Mesothelial cell of epicardium (in vitro differentiated cells): ENCODE results near the gene SH2D7. TPM values are rescaled to one million over a fixed set of nuclear protein-coding genes. Genes with fewer than 3 reads are reported as not detected.

Experiments used
- DNase-seq, 2 experiments: peaks; one replicate each; pipeline ENCODE4 v3.0.0; 2021; ENCODE audit warnings: low spot score in 2 of 2; ENCODE audit not compliant: unreplicated experiment in 2 of 2
- H3K27ac Mint-ChIP-seq: 2 replicates; pipeline ENCODE4 v1.8.0; 2021; ENCODE audit warnings: mixed read lengths
- H3K27me3 Mint-ChIP-seq: 2 replicates; pipeline ENCODE4 v1.8.0; 2021; ENCODE audit warnings: low read depth, mixed read lengths
- H3K36me3 Mint-ChIP-seq: 2 replicates; pipeline ENCODE4 v1.8.0; 2021; ENCODE audit warnings: mixed read lengths
- H3K4me1 Mint-ChIP-seq: 2 replicates; pipeline ENCODE4 v1.8.0; 2021; ENCODE audit warnings: mixed read lengths
- H3K4me3 Mint-ChIP-seq: 2 replicates; pipeline ENCODE4 v1.8.0; 2021; ENCODE audit warnings: mild to moderate bottlenecking, moderate library complexity, mixed read lengths
- H3K9me3 Mint-ChIP-seq: 2 replicates; pipeline ENCODE4 v1.8.0; 2021; ENCODE audit warnings: mixed read lengths
- CTCF ChIP-seq: fragments of 200-600 bp; sonication (generic); IDR thresholded peaks from one replicate; pipeline ENCODE4 v1.5.0; 2021; ENCODE audit warnings: antibody characterized with exemption; ENCODE audit not compliant: unreplicated experiment
- total RNA-seq: library from RNA; stranded (reverse); gene quantifications from 3 replicates; pipeline ENCODE4 v1.2.1, GENCODE V29; 2021

Gene SH2D7
- total RNA-seq, 1 donor from 2014 or later, result not detected

- Mint-ChIP-seq H3K9me3 (no peaks in the 10 kb centered on the region), H3K36me3 (no peaks in the 10 kb centered on the region), H3K4me3 (no peak overlapping the region), H3K4me1 (peaks cover 19% of the 10 kb centered on the region), H3K27me3 (no peaks in the 10 kb centered on the region), H3K27ac (peak overlapping the region; percentile 90)
- no peak for TF ChIP-seq CTCF
- no peak for DNase-seq
These were observed 24.8 kb upstream of the SH2D7 start for GRCh38 chr15:78067328-78068228.

GRCh38 chr15:78069052-78069414 is 23.3 kb upstream of the SH2D7 start:
- TF ChIP-seq CTCF, result no peak
- Mint-ChIP-seq H3K4me1 (peaks cover 23% of the 10 kb centered on the region), H3K4me3 (no peak overlapping the region), H3K27ac (peak overlapping the region; percentile 57), H3K9me3 (no peaks in the 10 kb centered on the region), H3K27me3 (no peaks in the 10 kb centered on the region), H3K36me3 (no peaks in the 10 kb centered on the region)
- no peak for DNase-seq

- Mint-ChIP-seq H3K4me1 (peaks cover 26% of the 10 kb centered on the region), H3K27ac (no peak overlapping the region), H3K4me3 (no peak overlapping the region), H3K36me3 (no peaks in the 10 kb centered on the region), H3K9me3 (no peaks in the 10 kb centered on the region), H3K27me3 (no peaks in the 10 kb centered on the region)
- DNase-seq, result no peak
- no peak for TF ChIP-seq CTCF
These were observed 22.8 kb upstream of the SH2D7 start for GRCh38 chr15:78069462-78070029.

GRCh38 chr15:78070049-78070700 is 22.2 kb upstream of the SH2D7 start:
- H3K36me3 Mint-ChIP-seq, result no peaks in the 10 kb centered on the region
- no peak overlapping the region for H3K4me3 Mint-ChIP-seq
- H3K27me3 Mint-ChIP-seq, result no peaks in the 10 kb centered on the region
- peaks cover 27% of the 10 kb centered on the region for H3K4me1 Mint-ChIP-seq
- H3K9me3 Mint-ChIP-seq, result no peaks in the 10 kb centered on the region
- peak overlapping the region; percentile 23 for H3K27ac Mint-ChIP-seq
- no peak for DNase-seq
- TF ChIP-seq CTCF, result no peak

- no peak overlapping the region for H3K4me3 Mint-ChIP-seq
- no peak overlapping the region for H3K27ac Mint-ChIP-seq
- peaks cover 38% of the 10 kb centered on the region for H3K4me1 Mint-ChIP-seq
- DNase-seq, result no peak
- TF ChIP-seq CTCF, result no peak
- no peaks in the 10 kb centered on the region for H3K9me3 Mint-ChIP-seq
- H3K27me3 Mint-ChIP-seq, result no peaks in the 10 kb centered on the region
- H3K36me3 Mint-ChIP-seq, result no peaks in the 10 kb centered on the region
These were observed 21.0 kb upstream of the SH2D7 start for GRCh38 chr15:78071383-78071782.
